ENCODE data around the gene WWP2. TPM values are rescaled to one million over a fixed set of nuclear protein-coding genes. Genes with fewer than 3 reads are reported as not detected.

Gene WWP2
- total RNA-seq, 1 experiment from 2014 or later: 38.8 TPM

GRCh38 chr16:69917311-69917710 lies 155.2 kb downstream of the WWP2 start:
- intact Hi-C loops (cut with micrococcal nuclease; ENCODE audit: unreplicated experiment): no loop called here
- Histone ChIP-seq H3K27ac (peak overlapping the region; percentile 35; the same call in 1 of the 2 replicates), H3K9me3 (ENCODE audit: insufficient read depth, low read depth) (no peaks in the 10 kb centered on the region), H3K4me3 (peak overlapping the region; percentile 45), H3K4me1 (replicated peaks; ENCODE audit: insufficient read depth) (peaks cover 22% of the 10 kb centered on the region), H4K20me1 (ENCODE audit: insufficient read depth) (no peaks in the 10 kb centered on the region), H3K79me2 (ENCODE audit: low read depth) (no peaks in the 10 kb centered on the region), H3K36me3 (ENCODE audit: low read depth) (no peaks in the 10 kb centered on the region), H3K27me3 (ENCODE audit: insufficient read depth, low read depth) (no peaks in the 10 kb centered on the region), H2AFZ (no peak overlapping the region), H3F3A (ENCODE audit: insufficient read depth, low read depth) (peaks cover 18% of the 10 kb centered on the region), H3K4me2 (peak overlapping the region; percentile 80), H3K9me2 (ENCODE audit: insufficient read depth) (no peaks in the 10 kb centered on the region)
- DNase-seq: no peak
- CTCF ChIA-PET: no interaction called here
- TF ChIP-seq EZH2 (IDR thresholded peaks at IDR 0.05; ENCODE audit: low read depth): no peak
- TF ChIP-seq CTCF (conservative IDR thresholded peaks at IDR 0.05): no peak
- POLR2A ChIA-PET (ENCODE audit: unreplicated experiment): interaction anchor here (0.7 kb wide), 2 partner anchors 9 to 606 kb away, joined by 3 read pairs; partner anchors contain the start of gene VPS4A
- no TSS peak for BruUV-seq (replicated peaks)

GRCh38 chr16:69917739-69918138 lies 155.6 kb downstream of the WWP2 start:
- intact Hi-C loops (cut with micrococcal nuclease; ENCODE audit: unreplicated experiment): no loop called here
- peak overlapping the region; percentile 80 for H3K4me2 ChIP-seq
- peak overlapping the region; percentile 45 for H3K4me3 ChIP-seq
- H3F3A ChIP-seq (ENCODE audit: insufficient read depth, low read depth): peaks cover 18% of the 10 kb centered on the region
- H2AFZ ChIP-seq: no peak overlapping the region
- H3K36me3 ChIP-seq (ENCODE audit: low read depth): no peaks in the 10 kb centered on the region
- no TSS peak for BruUV-seq (replicated peaks)
- H3K4me1 ChIP-seq (replicated peaks; ENCODE audit: insufficient read depth): peaks cover 22% of the 10 kb centered on the region
- CTCF ChIA-PET: interaction anchor here (1.4 kb wide), 1 partner anchor 12 kb away, joined by 4 read pairs; no protein-coding TSS in a partner anchor
- H3K9me2 ChIP-seq (ENCODE audit: insufficient read depth): no peaks in the 10 kb centered on the region
- H3K27ac ChIP-seq: peak overlapping the region; percentile 69
- no peaks in the 10 kb centered on the region for H4K20me1 ChIP-seq (ENCODE audit: insufficient read depth)
- H3K27me3 ChIP-seq (ENCODE audit: insufficient read depth, low read depth): no peaks in the 10 kb centered on the region
- no peaks in the 10 kb centered on the region for H3K79me2 ChIP-seq (ENCODE audit: low read depth)
- POLR2A ChIA-PET (ENCODE audit: unreplicated experiment): interaction anchor here (0.7 kb wide), 2 partner anchors 9 to 606 kb away, joined by 3 read pairs; partner anchors contain the start of gene VPS4A
- peak; percentile 82 to 95 for DNase-seq
- H3K9me3 ChIP-seq (ENCODE audit: insufficient read depth, low read depth): no peaks in the 10 kb centered on the region
- TF ChIP-seq EZH2 (IDR thresholded peaks at IDR 0.05; ENCODE audit: low read depth): no peak

GRCh38 chr16:69918241-69918640 lies 156.1 kb downstream of the WWP2 start:
- BruUV-seq (replicated peaks): TSS peak; percentile 21
- no peak for TF ChIP-seq CTCF (conservative IDR thresholded peaks at IDR 0.05)
- TF ChIP-seq EZH2 (IDR thresholded peaks at IDR 0.05; ENCODE audit: low read depth): no peak
- no peaks in the 10 kb centered on the region for H3K27me3 ChIP-seq (ENCODE audit: insufficient read depth, low read depth)
- H3K4me2 ChIP-seq: peak overlapping the region; percentile 80
- H4K20me1 ChIP-seq (ENCODE audit: insufficient read depth): no peaks in the 10 kb centered on the region
- H3K79me2 ChIP-seq (ENCODE audit: low read depth): no peaks in the 10 kb centered on the region
- ChIA-PET CTCF (interaction anchor here (1.4 kb wide), 1 partner anchor 12 kb away, joined by 4 read pairs; no protein-coding TSS in a partner anchor), POLR2A (ENCODE audit: unreplicated experiment) (interaction anchor here (0.7 kb wide), 1 partner anchor 8 kb away, joined by 3 read pairs; no protein-coding TSS in a partner anchor)
- intact Hi-C loops (cut with micrococcal nuclease; ENCODE audit: unreplicated experiment): no loop called here
- peak overlapping the region; percentile 45 for H3K4me3 ChIP-seq
- no peak overlapping the region for H2AFZ ChIP-seq
- peaks cover 18% of the 10 kb centered on the region for H3F3A ChIP-seq (ENCODE audit: insufficient read depth, low read depth)
- H3K36me3 ChIP-seq (ENCODE audit: low read depth): no peaks in the 10 kb centered on the region
- H3K9me3 ChIP-seq (ENCODE audit: insufficient read depth, low read depth): no peaks in the 10 kb centered on the region
- peaks cover 22% of the 10 kb centered on the region for H3K4me1 ChIP-seq (replicated peaks; ENCODE audit: insufficient read depth)
- DNase-seq: no peak
- H3K9me2 ChIP-seq (ENCODE audit: insufficient read depth): no peaks in the 10 kb centered on the region
- peak overlapping the region; percentile 69 for H3K27ac ChIP-seq

- H3K9me2 ChIP-seq (ENCODE audit: insufficient read depth): no peaks in the 10 kb centered on the region
- intact Hi-C loops (cut with micrococcal nuclease; ENCODE audit: unreplicated experiment): no loop called here
- peaks cover 18% of the 10 kb centered on the region for H3F3A ChIP-seq (ENCODE audit: insufficient read depth, low read depth)
- no peak overlapping the region for H3K27ac ChIP-seq
- no peak for TF ChIP-seq CTCF (conservative IDR thresholded peaks at IDR 0.05)
- TF ChIP-seq EZH2 (IDR thresholded peaks at IDR 0.05; ENCODE audit: low read depth): no peak
- no TSS peak for BruUV-seq (replicated peaks)
- H3K9me3 ChIP-seq (ENCODE audit: insufficient read depth, low read depth): no peaks in the 10 kb centered on the region
- no peaks in the 10 kb centered on the region for H3K79me2 ChIP-seq (ENCODE audit: low read depth)
- H3K27me3 ChIP-seq (ENCODE audit: insufficient read depth, low read depth): no peaks in the 10 kb centered on the region
- peaks cover 22% of the 10 kb centered on the region for H3K4me1 ChIP-seq (replicated peaks; ENCODE audit: insufficient read depth)
- ChIA-PET POLR2A (ENCODE audit: unreplicated experiment) (no interaction called here), CTCF (no interaction called here)
- DNase-seq: no peak
- H3K4me3 ChIP-seq: no peak overlapping the region
- H4K20me1 ChIP-seq (ENCODE audit: insufficient read depth): no peaks in the 10 kb centered on the region
- H3K4me2 ChIP-seq: no peak overlapping the region
- no peaks in the 10 kb centered on the region for H3K36me3 ChIP-seq (ENCODE audit: low read depth)
- no peak overlapping the region for H2AFZ ChIP-seq
Measured at GRCh38 chr16:69921127-69921526, 159.0 kb downstream of the WWP2 start.
